ENCODE data around the gene CASP2.

The CASP2 gene

GRCh38 chr7:143316492-143316891 lies 28.3 kb downstream of the CASP2 start:
- no peak overlapping the region for H3K27ac ChIP-seq (ENCODE audit: low read depth, low read length)
- no peaks in the 10 kb centered on the region for H3K36me3 ChIP-seq (ENCODE audit: insufficient read depth, low read length)
- H3K4me1 ChIP-seq (ENCODE audit: insufficient read depth, low read length): no peaks in the 10 kb centered on the region
- H3K9me3 ChIP-seq (ENCODE audit: insufficient read depth, low read depth, low read length): no peaks in the 10 kb centered on the region
- H3K27me3 ChIP-seq (ENCODE audit: insufficient read depth, low read length): no peaks in the 10 kb centered on the region
- 97% methylated on average over 4 of the region's 4 CpGs for WGBS
- H3K4me3 ChIP-seq (ENCODE audit: low read length): no peak overlapping the region
- H3K9ac ChIP-seq (ENCODE audit: low read depth, low read length): no peak overlapping the region

- no peaks in the 10 kb centered on the region for H3K27me3 ChIP-seq (ENCODE audit: insufficient read depth, low read length)
- no peaks in the 10 kb centered on the region for H3K36me3 ChIP-seq (ENCODE audit: insufficient read depth, low read length)
- no peaks in the 10 kb centered on the region for H3K9me3 ChIP-seq (ENCODE audit: insufficient read depth, low read depth, low read length)
- no peak overlapping the region for H3K4me3 ChIP-seq (ENCODE audit: low read length)
- no peak overlapping the region for H3K9ac ChIP-seq (ENCODE audit: low read depth, low read length)
- H3K27ac ChIP-seq (ENCODE audit: low read depth, low read length): no peak overlapping the region
- H3K4me1 ChIP-seq (ENCODE audit: insufficient read depth, low read length): no peaks in the 10 kb centered on the region
- 94% methylated on average over 5 of the region's 5 CpGs for WGBS
Observed at GRCh38 chr7:143318661-143319060, 30.5 kb downstream of the CASP2 start.

GRCh38 chr7:143320620-143321019 lies 32.5 kb downstream of the CASP2 start:
- 81% methylated on average over 9 of the region's 9 CpGs for WGBS
- Histone ChIP-seq H3K27ac (ENCODE audit: low read depth, low read length) (no peak overlapping the region), H3K36me3 (ENCODE audit: insufficient read depth, low read length) (no peaks in the 10 kb centered on the region), H3K4me1 (ENCODE audit: insufficient read depth, low read length) (0 out of 2 replicates have a peak, but pooled peaks cover 3% of the 10 kb centered on the region), H3K9me3 (ENCODE audit: insufficient read depth, low read depth, low read length) (no peaks in the 10 kb centered on the region), H3K9ac (ENCODE audit: low read depth, low read length) (no peak overlapping the region), H3K4me3 (ENCODE audit: low read length) (no peak overlapping the region), H3K27me3 (ENCODE audit: insufficient read depth, low read length) (no peaks in the 10 kb centered on the region)

- 0 out of 2 replicates have a peak, but pooled peaks cover 3% of the 10 kb centered on the region for H3K4me1 ChIP-seq (ENCODE audit: insufficient read depth, low read length)
- H3K36me3 ChIP-seq (ENCODE audit: insufficient read depth, low read length): no peaks in the 10 kb centered on the region
- 90% methylated on average over 10 of the region's 10 CpGs for WGBS
Observed at GRCh38 chr7:143321242-143321641, 33.1 kb downstream of the CASP2 start.

GRCh38 chr7:143321734-143322133 lies 33.6 kb downstream of the CASP2 start:
- WGBS: 84% methylated on average over 4 of the region's 4 CpGs
- Histone ChIP-seq H3K9me3 (ENCODE audit: insufficient read depth, low read depth, low read length) (no peaks in the 10 kb centered on the region), H3K4me3 (ENCODE audit: low read length) (no peak overlapping the region), H3K4me1 (ENCODE audit: insufficient read depth, low read length) (0 out of 2 replicates have a peak, but pooled peaks cover 3% of the 10 kb centered on the region), H3K9ac (ENCODE audit: low read depth, low read length) (no peak overlapping the region), H3K27me3 (ENCODE audit: insufficient read depth, low read length) (no peaks in the 10 kb centered on the region), H3K36me3 (ENCODE audit: insufficient read depth, low read length) (no peaks in the 10 kb centered on the region), H3K27ac (ENCODE audit: low read depth, low read length) (no peak overlapping the region)

More at GRCh38 chr7:143321242-143321641, 33.1 kb downstream of the CASP2 start:
- Histone ChIP-seq H3K27ac (ENCODE audit: low read depth, low read length) (no peak overlapping the region), H3K9ac (ENCODE audit: low read depth, low read length) (no peak overlapping the region), H3K9me3 (ENCODE audit: insufficient read depth, low read depth, low read length) (no peaks in the 10 kb centered on the region), H3K4me3 (ENCODE audit: low read length) (no peak overlapping the region), H3K27me3 (ENCODE audit: insufficient read depth, low read length) (no peaks in the 10 kb centered on the region)

GRCh38 chr7:143322760-143323633 lies 34.8 kb downstream of the CASP2 start:
- H3K9ac ChIP-seq (ENCODE audit: low read depth, low read length): no peak overlapping the region
- no peaks in the 10 kb centered on the region for H3K27me3 ChIP-seq (ENCODE audit: insufficient read depth, low read length)
- no peak overlapping the region for H3K4me3 ChIP-seq (ENCODE audit: low read length)
- H3K36me3 ChIP-seq (ENCODE audit: insufficient read depth, low read length): no peaks in the 10 kb centered on the region
- no peaks in the 10 kb centered on the region for H3K9me3 ChIP-seq (ENCODE audit: insufficient read depth, low read depth, low read length)
- 0 out of 2 replicates have a peak, but pooled peaks cover 3% of the 10 kb centered on the region for H3K4me1 ChIP-seq (ENCODE audit: insufficient read depth, low read length)
- 87% methylated on average over 23 of the region's 23 CpGs for WGBS
- no peak overlapping the region for H3K27ac ChIP-seq (ENCODE audit: low read depth, low read length)

- H3K9me3 ChIP-seq (ENCODE audit: insufficient read depth, low read depth, low read length): no peaks in the 10 kb centered on the region
- WGBS: 67% methylated on average over 12 of the region's 12 CpGs
- H3K4me1 ChIP-seq (ENCODE audit: insufficient read depth, low read length): 0 out of 2 replicates have a peak, but pooled peaks cover 3% of the 10 kb centered on the region
Observed at GRCh38 chr7:143323653-143324052, 35.5 kb downstream of the CASP2 start.

GRCh38 chr7:143325240-143325639 lies 37.1 kb downstream of the CASP2 start:
- Histone ChIP-seq H3K4me1 (ENCODE audit: insufficient read depth, low read length) (0 out of 2 replicates have a peak, but pooled peaks cover 3% of the 10 kb centered on the region), H3K27ac (ENCODE audit: low read depth, low read length) (no peak overlapping the region), H3K36me3 (ENCODE audit: insufficient read depth, low read length) (no peaks in the 10 kb centered on the region), H3K9me3 (ENCODE audit: insufficient read depth, low read depth, low read length) (no peaks in the 10 kb centered on the region), H3K4me3 (ENCODE audit: low read length) (no peak overlapping the region), H3K27me3 (ENCODE audit: insufficient read depth, low read length) (no peaks in the 10 kb centered on the region), H3K9ac (ENCODE audit: low read depth, low read length) (no peak overlapping the region)
- no CpG with 5 or more reads among the region's 2 CpGs for WGBS

More at GRCh38 chr7:143323653-143324052, 35.5 kb downstream of the CASP2 start:
- no peak overlapping the region for H3K4me3 ChIP-seq (ENCODE audit: low read length)
- H3K27ac ChIP-seq (ENCODE audit: low read depth, low read length): no peak overlapping the region
- H3K36me3 ChIP-seq (ENCODE audit: insufficient read depth, low read length): no peaks in the 10 kb centered on the region
- no peak overlapping the region for H3K9ac ChIP-seq (ENCODE audit: low read depth, low read length)
- H3K27me3 ChIP-seq (ENCODE audit: insufficient read depth, low read length): no peaks in the 10 kb centered on the region

- no peaks in the 10 kb centered on the region for H3K36me3 ChIP-seq (ENCODE audit: insufficient read depth, low read length)
- WGBS: 93% methylated on average over 5 of the region's 5 CpGs
- no peak overlapping the region for H3K27ac ChIP-seq (ENCODE audit: low read depth, low read length)
- no peak overlapping the region for H3K4me3 ChIP-seq (ENCODE audit: low read length)
- no peak overlapping the region for H3K9ac ChIP-seq (ENCODE audit: low read depth, low read length)
- no peaks in the 10 kb centered on the region for H3K9me3 ChIP-seq (ENCODE audit: insufficient read depth, low read depth, low read length)
- 0 out of 2 replicates have a peak, but pooled peaks cover 3% of the 10 kb centered on the region for H3K4me1 ChIP-seq (ENCODE audit: insufficient read depth, low read length)
- no peaks in the 10 kb centered on the region for H3K27me3 ChIP-seq (ENCODE audit: insufficient read depth, low read length)
Observed at GRCh38 chr7:143327903-143328302, 39.8 kb downstream of the CASP2 start.

- Histone ChIP-seq H3K9ac (ENCODE audit: low read depth, low read length) (no peak overlapping the region), H3K27ac (ENCODE audit: low read depth, low read length) (no peak overlapping the region), H3K9me3 (ENCODE audit: insufficient read depth, low read depth, low read length) (no peaks in the 10 kb centered on the region), H3K36me3 (ENCODE audit: insufficient read depth, low read length) (no peaks in the 10 kb centered on the region), H3K4me1 (ENCODE audit: insufficient read depth, low read length) (0 out of 2 replicates have a peak, but pooled peaks cover 3% of the 10 kb centered on the region), H3K4me3 (ENCODE audit: low read length) (no peak overlapping the region), H3K27me3 (ENCODE audit: insufficient read depth, low read length) (no peaks in the 10 kb centered on the region)
- 91% methylated on average over 8 of the region's 10 CpGs for WGBS
Observed at GRCh38 chr7:143329471-143330170, 41.5 kb downstream of the CASP2 start.

GRCh38 chr7:143331179-143331801 lies 43.1 kb downstream of the CASP2 start:
- Histone ChIP-seq H3K27ac (ENCODE audit: low read depth, low read length) (no peak overlapping the region), H3K9ac (ENCODE audit: low read depth, low read length) (no peak overlapping the region)
- WGBS: 92% methylated on average over 8 of the region's 8 CpGs

More at GRCh38 chr7:143331179-143331801, 43.1 kb downstream of the CASP2 start:
- Histone ChIP-seq H3K36me3 (ENCODE audit: insufficient read depth, low read length) (no peaks in the 10 kb centered on the region), H3K27me3 (ENCODE audit: insufficient read depth, low read length) (no peaks in the 10 kb centered on the region), H3K4me3 (ENCODE audit: low read length) (no peak overlapping the region), H3K4me1 (ENCODE audit: insufficient read depth, low read length) (no peaks in the 10 kb centered on the region), H3K9me3 (ENCODE audit: insufficient read depth, low read depth, low read length) (no peaks in the 10 kb centered on the region)

Measured in HUES64 (cell line).